SHP77 treated with DMSO at 0.1 percent for 48 hours (cell line): ENCODE measurements around the gene ATOSA.
A peak's percentile ranks its signal among the peaks of the same experiment; 100 is the strongest.

ENCODE experiments used
- DNase-seq: peaks from one replicate; lab custom pipeline; 2025; lab: John Stamatoyannopoulos, UW

Gene ATOSA, protein sequence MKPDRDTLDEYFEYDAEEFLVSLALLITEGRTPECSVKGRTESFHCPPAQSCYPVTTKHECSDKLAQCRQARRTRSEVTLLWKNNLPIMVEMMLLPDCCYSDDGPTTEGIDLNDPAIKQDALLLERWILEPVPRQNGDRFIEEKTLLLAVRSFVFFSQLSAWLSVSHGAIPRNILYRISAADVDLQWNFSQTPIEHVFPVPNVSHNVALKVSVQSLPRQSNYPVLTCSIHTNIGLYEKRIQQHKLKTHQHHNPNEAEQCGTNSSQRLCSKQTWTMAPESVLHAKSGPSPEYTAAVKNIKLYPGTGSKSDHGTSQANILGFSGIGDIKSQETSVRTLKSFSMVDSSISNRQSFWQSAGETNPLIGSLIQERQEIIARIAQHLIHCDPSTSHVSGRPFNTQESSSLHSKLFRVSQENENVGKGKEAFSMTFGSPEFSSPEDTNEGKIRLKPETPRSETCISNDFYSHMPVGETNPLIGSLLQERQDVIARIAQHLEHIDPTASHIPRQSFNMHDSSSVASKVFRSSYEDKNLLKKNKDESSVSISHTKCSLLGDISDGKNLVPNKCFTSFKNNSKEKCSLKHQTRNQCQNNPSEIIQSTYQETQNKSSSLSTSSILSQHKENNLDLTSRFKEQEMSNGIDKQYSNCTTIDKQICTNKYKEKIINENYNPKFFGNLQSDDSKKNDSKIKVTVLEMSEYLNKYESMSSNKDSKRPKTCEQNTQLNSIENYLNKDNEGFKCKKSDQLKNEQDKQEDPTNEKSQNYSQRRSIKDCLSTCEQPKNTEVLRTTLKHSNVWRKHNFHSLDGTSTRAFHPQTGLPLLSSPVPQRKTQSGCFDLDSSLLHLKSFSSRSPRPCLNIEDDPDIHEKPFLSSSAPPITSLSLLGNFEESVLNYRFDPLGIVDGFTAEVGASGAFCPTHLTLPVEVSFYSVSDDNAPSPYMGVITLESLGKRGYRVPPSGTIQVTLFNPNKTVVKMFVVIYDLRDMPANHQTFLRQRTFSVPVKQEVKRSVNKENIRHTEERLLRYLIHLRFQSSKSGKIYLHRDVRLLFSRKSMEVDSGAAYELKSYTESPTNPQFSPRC

DNA sequence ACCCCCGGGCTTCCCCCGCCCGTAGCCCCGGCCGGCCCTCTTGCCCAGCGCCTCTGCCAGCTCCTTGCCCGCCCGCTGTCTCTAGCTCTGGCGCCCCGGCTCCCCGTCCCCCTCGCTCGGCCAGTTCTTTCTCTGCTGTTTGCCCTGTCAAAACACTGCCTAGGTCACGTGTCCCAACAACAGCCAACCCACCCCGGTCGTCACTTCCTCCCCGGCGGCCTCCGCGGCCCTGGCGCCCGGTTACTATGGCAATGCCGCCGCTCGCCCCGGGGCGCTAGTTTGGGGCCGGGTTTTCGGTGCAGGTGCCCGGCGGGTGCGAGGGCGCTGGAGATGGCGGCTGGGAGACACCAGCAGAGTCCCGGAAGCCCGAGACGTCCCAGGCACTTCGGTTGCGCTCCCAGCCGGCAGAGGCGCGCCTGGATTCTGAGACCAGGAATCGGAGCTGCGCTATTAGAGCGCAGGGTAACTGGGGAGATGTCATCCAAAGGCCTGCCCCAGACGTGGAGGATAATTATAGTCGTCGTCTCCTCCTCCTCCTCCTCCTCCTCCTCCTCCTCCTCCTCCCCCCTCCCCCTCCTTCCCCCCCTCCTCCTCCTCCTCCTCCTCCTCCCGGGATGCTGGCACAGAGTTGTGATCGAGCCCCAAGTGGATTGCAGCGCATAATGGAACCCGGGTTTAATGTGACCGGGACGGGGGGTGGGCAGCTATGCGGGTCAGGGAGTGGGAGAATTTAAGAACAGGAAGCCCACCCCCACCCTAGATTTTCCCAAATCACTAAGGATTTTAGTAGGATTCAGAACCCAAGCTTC lies at the start of gene ATOSA:
Gene ATOSA, minus strand, starts transcription at position 157 of the 809 bp plus-strand sequence. CDS start 1,367 bp downstream, outside the sequence.
- DNase-seq, result peak; percentile 80

DNA sequence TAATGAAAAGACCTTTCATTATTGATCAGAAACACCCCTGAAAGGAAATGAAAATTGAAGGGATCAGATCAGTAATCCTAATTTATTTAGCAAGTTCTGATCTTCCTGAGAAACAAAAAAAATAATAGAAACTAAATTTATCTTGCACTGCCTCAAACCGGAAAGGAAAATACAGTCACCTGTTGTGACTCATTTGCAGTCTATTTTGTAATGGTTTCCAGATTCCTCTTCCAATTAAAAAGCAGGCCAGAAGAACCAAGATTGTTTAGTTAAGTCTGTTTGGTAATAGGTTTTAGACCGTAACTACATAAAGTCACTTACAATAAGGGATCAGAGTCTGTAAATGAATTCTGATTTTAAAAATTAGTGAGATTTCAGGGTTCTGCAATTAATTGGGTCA lies 49.7 kb upstream of the ATOSA start:
- no peak for DNase-seq

DNA sequence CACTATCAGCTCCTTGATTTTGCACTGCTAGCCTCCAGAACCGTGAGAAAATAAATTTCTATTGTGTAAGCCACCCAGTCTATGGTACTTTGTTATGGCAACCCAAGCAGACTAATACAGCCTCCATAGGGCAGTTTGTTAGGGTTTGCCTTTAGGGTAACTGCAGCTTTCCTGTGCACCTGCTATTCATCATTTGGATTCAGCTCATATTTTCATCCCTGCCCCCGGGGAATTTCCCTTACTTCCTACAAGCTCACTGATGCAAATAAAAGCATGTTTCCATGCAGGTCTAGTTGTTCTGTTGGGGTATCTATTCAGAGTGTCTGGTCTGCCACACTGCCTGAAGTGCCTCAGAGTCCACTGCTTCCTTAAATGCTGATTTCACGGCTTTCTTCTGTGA lies 48.6 kb upstream of the ATOSA start:
- no peak for DNase-seq

DNA sequence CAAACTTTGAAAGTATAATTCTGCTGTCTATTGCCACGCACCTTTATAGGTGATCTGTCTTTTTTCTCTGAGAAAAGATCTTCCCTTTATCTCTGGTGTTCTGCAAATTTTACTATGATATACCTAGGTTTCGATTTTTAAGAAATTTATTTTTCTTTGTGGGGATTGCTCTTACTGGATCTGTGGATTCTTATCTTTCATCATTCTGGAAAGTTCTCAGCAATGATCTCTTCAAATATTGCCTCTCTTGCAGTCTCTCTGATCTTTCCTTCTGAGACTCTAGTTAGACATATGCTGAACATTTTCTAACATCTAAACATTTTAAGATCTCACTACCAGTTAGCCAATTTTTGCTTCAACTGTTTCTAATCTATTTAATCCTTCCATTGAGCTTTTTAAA lies 47.0 kb upstream of the ATOSA start:
- DNase-seq, result no peak

DNA sequence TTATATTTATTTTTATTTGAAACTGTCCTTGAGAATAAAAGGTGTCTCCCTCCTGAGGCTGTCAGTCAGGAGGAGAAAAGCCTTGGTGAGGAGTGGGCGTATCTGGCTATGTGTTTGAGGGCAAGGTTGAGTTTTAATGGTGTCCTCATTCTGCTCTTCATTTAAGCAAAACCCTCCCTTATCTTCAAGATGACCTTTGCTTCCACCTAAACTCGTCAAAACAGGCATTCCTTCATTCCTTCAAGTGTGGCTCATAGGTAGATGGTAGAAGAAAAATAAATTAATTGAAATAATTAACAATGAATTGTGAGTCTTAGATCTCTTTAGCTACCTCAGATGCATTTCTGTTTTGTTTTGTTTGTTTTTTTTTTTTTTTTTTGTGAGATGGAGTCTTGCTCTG lies 39.4 kb upstream of the ATOSA start:
- DNase-seq, result no peak

DNA sequence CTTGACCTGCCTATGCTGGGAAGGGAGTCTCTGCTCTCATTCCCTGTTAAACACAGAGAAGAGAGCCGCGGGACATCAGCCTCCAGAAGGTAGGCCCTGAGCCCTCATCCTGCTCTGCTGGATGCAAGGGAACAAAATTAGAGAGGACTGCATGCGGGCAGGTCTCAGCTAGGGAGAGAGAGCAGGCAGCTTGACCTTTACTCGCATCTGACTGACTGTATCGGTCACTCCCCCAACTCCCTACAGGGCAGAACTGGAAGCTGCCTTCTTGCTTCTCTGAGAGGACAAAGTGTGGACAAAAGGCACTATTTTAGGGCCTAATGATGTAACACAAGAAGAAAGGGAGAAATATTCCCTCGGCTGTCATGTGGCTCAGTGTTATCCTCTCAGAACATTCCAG lies 38.7 kb upstream of the ATOSA start:
- no peak for DNase-seq

DNA sequence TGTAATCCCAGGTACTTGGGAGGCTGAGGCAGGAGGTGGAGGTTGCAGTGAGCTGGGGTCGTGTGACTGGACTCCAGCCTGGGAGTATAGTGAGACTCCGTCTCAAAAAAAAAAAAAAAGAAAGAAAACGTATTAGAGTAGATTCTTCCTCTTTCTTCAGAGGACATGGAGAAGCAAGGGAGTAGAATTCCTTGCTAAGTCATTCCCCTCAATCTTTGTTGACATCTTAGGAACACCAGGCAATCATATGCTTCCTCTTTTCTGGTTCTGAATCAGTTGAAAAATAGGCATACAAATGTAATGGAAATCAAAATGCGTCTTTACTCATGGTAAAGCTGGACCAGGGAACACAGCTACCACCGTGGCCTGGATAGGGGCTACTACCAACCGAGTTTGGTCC lies 38.3 kb upstream of the ATOSA start:
- no peak for DNase-seq

DNA sequence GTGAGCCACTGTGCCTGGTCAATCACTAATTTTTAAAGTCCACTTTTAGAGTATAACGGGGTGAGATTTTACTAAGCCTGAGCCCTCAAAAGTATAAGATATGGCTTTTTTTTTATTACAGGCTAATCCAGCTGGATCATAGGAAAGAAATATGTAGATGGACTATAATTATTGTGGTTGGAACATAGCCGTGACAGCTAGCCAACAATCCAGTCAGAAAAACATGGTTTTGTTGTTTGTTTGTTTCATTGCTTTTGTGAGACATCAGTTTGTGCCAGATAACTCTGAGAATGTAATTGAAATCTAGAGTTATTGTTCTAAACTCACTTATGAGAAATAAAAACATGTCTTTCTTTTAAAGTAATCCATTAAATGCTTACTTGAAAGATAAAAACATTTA lies 37.3 kb upstream of the ATOSA start:
- no peak for DNase-seq

DNA sequence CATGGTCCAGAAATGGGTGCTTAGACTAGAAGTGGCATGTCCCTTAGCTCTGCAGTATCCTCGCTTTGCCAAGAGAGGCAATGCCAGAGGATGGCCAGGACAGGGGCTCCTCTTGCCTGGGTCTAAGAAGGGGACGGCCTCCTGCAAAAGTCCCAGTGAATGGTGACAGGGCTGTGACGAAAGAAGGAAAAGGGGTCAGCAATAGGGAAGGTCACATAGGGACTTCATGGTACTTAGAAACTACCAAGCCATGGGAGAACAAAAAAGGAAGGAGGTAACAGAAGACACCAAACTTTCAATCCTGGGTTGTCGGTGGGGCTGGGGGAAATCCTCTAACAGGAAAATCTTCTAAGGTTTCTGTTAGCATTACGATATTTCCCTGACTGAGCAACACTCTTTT lies 36.2 kb upstream of the ATOSA start:
- no peak for DNase-seq

DNA sequence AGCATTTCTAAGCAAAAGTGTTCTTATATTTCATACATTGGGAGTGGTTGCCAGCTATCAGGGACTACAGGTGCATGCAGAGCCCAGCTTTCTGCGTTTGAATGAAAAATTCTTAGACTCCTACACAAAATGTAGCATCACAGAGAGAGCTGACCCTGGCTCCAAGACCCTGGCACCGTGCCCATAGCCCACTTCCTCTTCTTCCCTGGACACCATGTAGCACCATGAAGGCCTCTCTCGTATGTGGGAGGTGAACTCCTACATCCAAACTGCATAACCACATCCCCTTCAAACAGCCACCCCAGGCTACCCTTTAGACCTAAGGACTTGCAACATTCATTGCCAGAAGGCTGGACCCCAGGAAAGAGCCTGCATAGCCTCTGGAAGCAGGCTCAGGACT lies 35.8 kb upstream of the ATOSA start:
- DNase-seq, result no peak

DNA sequence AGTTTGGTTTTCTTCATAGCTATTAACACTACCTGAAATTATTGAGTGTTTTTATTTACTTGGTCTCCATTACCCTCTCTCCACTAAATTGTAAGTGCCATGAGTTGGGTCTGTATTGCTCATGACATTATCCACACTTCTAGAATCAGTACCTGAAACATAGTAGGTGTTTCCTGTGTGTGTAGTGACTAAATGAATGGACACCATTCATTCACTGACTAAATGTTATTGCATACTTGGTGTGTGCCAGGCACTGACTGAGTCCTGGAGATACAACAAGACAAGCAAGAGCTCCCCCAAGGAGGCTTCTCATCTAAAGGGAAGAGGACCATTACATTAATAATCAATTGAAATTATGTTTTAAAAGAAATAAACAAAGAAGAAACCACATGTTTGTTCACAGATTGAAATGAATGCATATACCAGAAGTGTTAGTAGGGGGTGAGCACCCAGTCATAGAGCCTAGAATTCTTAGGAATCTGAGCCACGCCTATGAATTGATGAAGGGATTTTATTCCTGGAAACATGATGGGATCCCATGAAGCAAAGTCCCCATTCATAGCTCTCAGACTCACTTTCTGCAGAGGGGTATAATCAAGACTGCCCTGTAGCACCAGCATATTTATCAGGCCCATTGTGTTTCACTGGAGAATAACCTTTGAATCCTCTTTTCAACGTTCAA lies 31.7 kb upstream of the ATOSA start:
- no peak for DNase-seq

DNA sequence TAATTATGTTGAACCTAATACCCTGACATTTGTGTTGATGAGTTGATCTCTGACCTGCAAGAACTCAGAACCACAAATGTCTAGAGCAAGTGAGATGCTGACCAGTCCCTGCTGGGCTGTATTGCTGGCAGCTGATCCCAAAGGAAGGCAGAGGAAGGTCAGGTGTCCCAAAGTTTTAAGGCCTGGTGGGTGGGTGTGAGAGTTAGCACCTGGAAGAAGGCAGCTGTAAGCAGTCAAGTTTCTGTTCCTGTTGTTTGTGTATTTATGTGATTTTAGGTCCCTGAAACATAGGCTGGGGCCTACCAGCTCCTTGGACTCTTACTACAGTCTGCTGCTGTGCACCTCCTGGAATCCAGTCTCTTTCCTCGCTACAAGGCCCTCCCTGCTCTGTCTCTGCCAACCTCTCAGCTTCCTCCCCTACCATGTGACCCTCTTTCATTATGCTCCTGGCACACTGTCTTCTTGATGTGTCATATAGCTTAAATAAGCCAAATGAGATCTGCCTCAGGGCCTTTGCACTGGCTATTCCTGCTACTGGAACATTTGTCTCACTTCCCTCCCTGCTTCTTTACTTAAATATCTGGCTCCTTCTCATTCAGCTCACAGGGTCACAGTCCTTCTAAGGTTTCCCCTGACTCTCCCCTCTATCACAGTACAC lies 31.0 kb upstream of the ATOSA start:
- no peak for DNase-seq

DNA sequence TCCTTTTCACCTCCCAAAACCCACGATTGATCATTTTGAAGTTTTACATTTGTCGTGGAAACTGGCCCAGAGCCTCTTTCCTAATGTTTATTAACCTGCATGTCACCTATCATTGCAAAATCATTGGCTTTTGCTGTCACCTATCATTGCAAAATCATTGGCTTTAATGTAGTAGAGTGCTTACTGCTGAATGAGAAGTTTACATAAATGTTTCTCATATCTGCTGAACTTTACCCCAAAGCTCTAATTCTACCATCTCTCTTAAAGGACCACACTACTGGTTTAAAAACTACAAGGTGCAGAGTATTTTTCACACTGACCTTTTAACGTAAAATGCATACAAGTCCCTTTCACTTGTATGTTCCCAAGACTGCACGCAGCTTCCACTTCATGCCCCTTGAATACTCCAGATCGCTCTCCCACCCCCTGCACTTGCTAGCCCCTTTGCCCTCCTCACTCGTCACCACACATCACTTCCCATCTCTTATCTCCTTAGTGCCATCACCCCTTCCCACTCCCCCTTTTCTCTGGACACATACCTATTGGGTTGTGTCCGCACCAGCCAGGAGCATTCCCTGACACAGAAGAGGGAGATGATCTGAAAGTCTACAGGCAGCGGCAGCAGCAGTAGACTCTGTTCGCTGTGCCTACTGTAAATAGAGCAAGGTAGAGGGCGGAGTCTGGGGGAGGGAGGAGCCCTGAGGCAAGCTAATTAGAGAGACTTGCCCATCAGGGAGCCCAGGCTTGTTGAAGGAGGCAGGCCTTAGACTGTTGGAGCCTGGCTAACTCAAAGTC lies 30.2 kb upstream of the ATOSA start:
- DNase-seq, result peak; percentile 14

DNA sequence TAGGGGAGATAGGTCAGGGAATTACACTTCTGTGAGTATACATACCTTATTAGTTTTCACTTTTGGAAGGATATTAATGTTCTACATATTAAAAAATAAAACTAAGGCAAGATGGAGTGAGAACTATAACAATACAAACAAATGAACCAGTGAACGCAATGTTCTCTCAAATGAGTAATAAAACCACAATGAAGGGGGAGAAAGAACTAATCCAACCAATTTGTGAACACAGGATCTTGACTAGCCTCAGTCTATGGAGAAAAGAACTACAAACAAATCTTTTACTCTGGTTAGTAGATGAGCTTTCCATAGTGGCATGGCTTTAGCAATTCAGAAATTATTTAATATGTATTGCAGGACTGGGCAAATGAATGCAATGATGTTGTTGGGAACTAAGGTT lies 26.9 kb upstream of the ATOSA start:
- DNase-seq, result no peak

DNA sequence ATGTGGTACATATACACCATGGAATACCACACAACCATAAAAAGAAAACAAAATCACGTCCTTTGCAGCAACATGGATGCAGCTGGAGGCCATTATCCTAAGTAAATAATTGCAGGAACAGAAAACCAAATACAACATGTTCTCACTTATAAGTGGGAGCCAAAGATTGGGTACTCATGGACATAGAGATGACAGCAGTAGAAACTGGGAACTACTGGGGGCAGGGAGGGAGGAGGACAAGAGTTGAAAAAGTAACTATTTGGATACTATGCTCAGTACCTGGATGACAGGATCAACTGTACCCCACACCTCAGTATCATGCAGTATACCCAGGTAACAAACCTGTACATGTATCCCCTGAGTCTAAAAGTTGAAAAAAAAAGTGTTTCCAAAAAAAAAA lies 23.2 kb upstream of the ATOSA start:
- no peak for DNase-seq

DNA sequence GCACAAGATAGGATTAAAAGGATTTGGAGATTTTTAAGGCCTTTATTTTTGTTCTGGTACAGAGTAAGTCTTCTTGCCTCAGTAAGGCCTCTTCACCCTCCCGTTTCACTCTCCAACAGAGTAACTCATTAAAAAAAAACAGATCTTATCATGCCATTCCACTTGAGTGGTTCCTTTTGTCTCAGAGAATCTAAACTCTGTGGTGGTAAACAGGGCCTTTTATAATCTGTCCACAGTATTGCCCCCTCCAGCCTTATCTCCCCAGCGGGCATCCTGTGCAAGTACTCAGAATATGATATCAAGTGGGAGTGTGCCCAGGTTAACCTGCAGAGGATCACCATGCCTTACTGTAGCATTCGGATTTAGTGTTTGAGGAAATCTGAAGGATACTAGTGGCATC lies 20.3 kb upstream of the ATOSA start:
- DNase-seq, result no peak

DNA sequence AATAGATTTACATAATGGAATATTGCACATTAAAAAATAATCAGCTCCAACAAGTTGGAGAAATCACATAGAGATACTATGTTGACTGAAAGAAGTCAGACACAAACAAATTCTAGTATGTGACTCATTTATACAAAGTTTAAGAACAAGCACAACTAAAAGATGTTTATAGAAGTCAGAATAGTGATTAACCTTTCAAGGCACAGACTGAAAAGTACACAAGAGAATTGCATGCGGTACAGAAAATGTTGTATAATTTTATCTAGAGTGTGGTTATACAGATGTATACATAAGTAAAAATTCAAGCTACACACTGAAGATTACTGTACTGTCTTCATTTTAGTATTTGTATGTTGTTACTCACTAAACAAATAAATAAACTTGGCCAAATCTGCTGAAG lies 19.3 kb upstream of the ATOSA start:
- no peak for DNase-seq

DNA sequence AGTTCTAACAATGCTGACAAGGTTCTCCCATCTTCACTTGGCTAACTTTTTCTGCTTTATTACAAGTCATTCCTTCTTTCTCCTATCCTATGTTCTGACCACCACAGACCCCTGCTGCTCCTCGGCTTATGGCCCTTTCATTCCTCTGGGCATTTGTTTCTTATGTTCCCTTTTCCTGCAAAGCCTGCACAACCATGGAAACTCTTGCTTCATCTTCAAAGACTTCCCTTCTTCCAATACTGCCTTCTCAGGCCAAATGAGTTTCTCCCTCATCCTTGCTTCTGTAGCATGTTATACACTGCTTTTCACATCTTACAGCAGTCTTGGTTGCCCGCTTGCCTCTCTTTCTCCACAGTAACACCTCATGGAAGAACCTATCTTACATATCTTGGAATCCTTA lies 17.9 kb upstream of the ATOSA start:
- no peak for DNase-seq

DNA sequence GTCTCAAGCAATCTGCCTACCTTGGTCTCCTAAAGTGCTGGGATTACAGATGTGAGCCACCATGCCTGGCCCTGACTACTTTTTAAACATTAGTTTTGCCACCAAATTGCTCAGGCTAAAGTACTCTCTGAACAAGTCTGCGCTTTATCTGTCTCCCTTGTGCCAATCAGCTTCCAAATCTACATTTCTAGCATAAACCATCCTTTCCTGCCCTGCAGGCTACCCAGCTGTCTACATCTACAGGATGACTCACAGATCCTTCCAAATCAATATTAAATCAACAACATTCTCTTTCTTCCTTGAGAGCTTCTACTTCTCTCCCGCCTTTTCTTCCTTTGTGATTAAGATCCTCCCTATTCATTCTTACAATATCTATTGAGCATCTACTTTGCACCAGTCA lies 16.0 kb upstream of the ATOSA start:
- no peak for DNase-seq

DNA sequence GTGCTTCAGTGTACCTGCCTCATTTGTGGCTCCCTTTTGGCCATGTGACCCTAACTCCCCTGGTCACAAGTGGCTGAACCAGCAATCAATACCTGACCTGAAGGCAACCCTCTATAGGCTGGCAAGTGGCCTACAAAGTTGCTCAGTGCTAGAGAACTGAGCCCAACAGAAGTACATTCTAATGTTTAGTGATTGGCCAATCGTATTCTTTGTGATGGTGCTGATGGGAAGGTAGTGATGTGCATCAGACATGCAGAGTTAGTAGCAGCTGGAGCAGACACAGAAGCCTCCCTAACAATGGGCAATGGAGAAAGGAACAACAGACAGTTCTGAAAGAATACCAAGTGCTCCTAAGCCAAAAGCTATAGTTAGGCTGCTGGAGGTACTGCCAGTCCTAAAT lies 10.4 kb upstream of the ATOSA start:
- DNase-seq, result no peak
